Stomach (tissue), 4 donors: ENCODE data around the gene OSBPL6.
"Not testable (repeated sequence)": the region's sequence is repeated elsewhere in the genome, so short reads cannot be mapped to it uniquely, and the experiment has no call there.

ENCODE experiments used
- CTCF ChIP-seq, 7 experiments: fragments of 450-650 bp in 4 of 7; fragments of 200-600 bp in 3 of 7; sonication (generic) in 3 of 7; IDR thresholded peaks; one replicate each; pipeline ENCODE4 v1.5.1; 2016 to 2019; ENCODE audit warnings: antibody characterized with exemption in 7 of 7, control low read depth in 2 of 7, mild to moderate bottlenecking in 1 of 7
- POLR2A ChIP-seq, 4 donors: fragments of 450-650 bp; IDR thresholded peaks; one replicate each; pipeline ENCODE4 v1.6.1; 2016; ENCODE audit warnings: antibody characterized with exemption in 4 of 4, control low read depth in 2 of 4, mild to moderate bottlenecking in 1 of 4, moderate library complexity in 1 of 4

- not testable (repeated sequence) for TF ChIP-seq POLR2A, CTCF (IDR thresholded peaks at IDR 0.05)
These were observed 40.4 kb upstream of the OSBPL6 start for GRCh38 chr2:178153878-178154277.
